Lower lobe of right lung (tissue), 2 donors: ENCODE measurements around the gene DLGAP1. TPM values are rescaled to one million over a fixed set of nuclear protein-coding genes. Genes with fewer than 3 reads are reported as not detected.

Experiments used
- ATAC-seq, 2 donors: fragments of 200-7000 bp; cut with Tn5 transposase; one replicate each; pipeline ENCODE4 v1.9.1; 2020 to 2022; ENCODE audit warnings: mild to moderate bottlenecking in 2 of 2, moderate library complexity in 2 of 2
- DNase-seq: peaks from one replicate; pipeline ENCODE4 v3.0.0-alpha.2; 2020
- H3K27ac ChIP-seq: fragments of 200-600 bp; one replicate; pipeline ENCODE4 v1.8.0; 2022
- H3K27me3 ChIP-seq: fragments of 200-600 bp; one replicate; pipeline ENCODE4 v1.8.0; 2022; ENCODE audit warnings: low read depth
- H3K36me3 ChIP-seq: fragments of 200-600 bp; one replicate; pipeline ENCODE4 v1.8.0; 2022; ENCODE audit warnings: mild to moderate bottlenecking
- H3K4me1 ChIP-seq: fragments of 200-600 bp; one replicate; pipeline ENCODE4 v1.8.0; 2022
- H3K4me3 ChIP-seq: fragments of 200-600 bp; one replicate; pipeline ENCODE4 v1.8.0; 2022; ENCODE audit warnings: mild to moderate bottlenecking
- H3K9me3 ChIP-seq: fragments of 200-600 bp; one replicate; pipeline ENCODE4 v1.8.0; 2022
- intact Hi-C: fragments of 100-400 bp; cut with DNase I; formaldehyde crosslinking; loops from one replicate; pipeline ENCODE4 v1.11.0; 2022
- total RNA-seq: library from RNA; stranded (reverse); fragmentation: NEBNext Ultra II Directional; extraction: Animal tissue kit (Norgen Biotek cat#: 25700); gene quantifications from one replicate; pipeline ENCODE4 v1.2.1, GENCODE V29; 2021
- TF ChIP-seq, protein P1 (sequence below): fragments of 200-600 bp; IDR thresholded peaks from one replicate; pipeline ENCODE4 v1.8.0; 2022; ENCODE audit warnings: antibody characterized with exemption, mild to moderate bottlenecking
- donor health status: DM: no; HTN: yes; CAD: no; lungs with severe emphysema.

The DLGAP1 gene
- total RNA-seq, 1 donor from 2014 or later, result 3.8 TPM

DNA sequence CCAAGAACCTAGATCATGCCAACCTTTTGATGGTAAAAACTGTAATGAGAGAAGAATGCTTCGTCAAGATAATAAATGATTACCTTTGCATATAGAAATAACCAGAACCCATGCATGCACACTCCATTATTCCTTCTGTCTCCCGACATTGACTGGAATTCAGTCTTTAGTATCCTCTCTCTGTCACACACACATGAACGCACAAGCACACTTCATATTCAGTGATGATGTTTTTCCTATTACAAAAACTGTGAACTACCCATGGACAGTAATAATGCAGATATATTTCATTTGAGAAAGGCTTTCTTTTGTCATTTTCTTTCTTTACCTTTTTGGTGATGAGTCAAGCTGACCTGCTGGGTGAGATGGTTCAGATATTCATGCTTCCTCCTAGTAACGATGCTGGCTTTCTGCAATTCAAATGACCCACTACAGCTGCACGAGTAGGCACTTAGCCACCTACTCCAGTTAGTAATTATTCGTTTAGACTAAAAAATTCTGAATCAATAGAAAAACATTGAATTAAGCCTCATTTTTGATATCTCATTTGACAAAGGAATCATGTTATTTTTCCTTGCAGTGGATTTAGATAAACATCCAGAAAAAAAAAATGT is 623.0 kb downstream of the DLGAP1 start:
- DNase-seq (no peak), ATAC-seq (no peak)
- Histone ChIP-seq H3K36me3 (no peaks in the 10 kb centered on the region), H3K4me1 (no peaks in the 10 kb centered on the region), H3K27ac (no peak overlapping the region), H3K9me3 (no peaks in the 10 kb centered on the region), H3K27me3 (no peaks in the 10 kb centered on the region), H3K4me3 (no peak overlapping the region)
- TF ChIP-seq, protein P1, sequence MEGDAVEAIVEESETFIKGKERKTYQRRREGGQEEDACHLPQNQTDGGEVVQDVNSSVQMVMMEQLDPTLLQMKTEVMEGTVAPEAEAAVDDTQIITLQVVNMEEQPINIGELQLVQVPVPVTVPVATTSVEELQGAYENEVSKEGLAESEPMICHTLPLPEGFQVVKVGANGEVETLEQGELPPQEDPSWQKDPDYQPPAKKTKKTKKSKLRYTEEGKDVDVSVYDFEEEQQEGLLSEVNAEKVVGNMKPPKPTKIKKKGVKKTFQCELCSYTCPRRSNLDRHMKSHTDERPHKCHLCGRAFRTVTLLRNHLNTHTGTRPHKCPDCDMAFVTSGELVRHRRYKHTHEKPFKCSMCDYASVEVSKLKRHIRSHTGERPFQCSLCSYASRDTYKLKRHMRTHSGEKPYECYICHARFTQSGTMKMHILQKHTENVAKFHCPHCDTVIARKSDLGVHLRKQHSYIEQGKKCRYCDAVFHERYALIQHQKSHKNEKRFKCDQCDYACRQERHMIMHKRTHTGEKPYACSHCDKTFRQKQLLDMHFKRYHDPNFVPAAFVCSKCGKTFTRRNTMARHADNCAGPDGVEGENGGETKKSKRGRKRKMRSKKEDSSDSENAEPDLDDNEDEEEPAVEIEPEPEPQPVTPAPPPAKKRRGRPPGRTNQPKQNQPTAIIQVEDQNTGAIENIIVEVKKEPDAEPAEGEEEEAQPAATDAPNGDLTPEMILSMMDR, result no peak
- intact Hi-C loops, result no loop called here

DNA sequence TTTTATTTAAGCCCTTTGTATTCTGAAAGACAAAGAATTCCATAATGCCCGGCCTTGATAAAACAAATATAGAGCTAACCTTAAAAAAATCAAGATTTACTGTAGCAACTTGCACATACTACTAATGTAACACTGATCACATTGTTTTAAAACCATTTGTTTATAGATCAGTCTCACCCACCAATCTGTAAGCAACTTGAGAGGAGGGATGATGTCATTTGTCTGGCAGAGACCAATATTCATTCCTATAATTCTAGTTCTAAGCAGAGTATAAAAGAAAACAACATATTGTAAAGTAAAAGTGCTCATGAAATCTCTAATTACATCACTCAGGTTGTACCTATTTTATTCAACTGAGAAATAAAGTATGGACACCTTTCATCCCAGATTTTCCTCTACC is 624.5 kb downstream of the DLGAP1 start:
- intact Hi-C loops, result no loop called here
- TF ChIP-seq, protein P1, result no peak
- H3K27ac ChIP-seq, result no peak overlapping the region
- ATAC-seq (no peak), DNase-seq (no peak)
- no peaks in the 10 kb centered on the region for H3K4me1 ChIP-seq
- H3K27me3 ChIP-seq, result no peaks in the 10 kb centered on the region
- H3K36me3 ChIP-seq, result no peaks in the 10 kb centered on the region
- H3K4me3 ChIP-seq, result no peak overlapping the region
- H3K9me3 ChIP-seq, result no peaks in the 10 kb centered on the region

DNA sequence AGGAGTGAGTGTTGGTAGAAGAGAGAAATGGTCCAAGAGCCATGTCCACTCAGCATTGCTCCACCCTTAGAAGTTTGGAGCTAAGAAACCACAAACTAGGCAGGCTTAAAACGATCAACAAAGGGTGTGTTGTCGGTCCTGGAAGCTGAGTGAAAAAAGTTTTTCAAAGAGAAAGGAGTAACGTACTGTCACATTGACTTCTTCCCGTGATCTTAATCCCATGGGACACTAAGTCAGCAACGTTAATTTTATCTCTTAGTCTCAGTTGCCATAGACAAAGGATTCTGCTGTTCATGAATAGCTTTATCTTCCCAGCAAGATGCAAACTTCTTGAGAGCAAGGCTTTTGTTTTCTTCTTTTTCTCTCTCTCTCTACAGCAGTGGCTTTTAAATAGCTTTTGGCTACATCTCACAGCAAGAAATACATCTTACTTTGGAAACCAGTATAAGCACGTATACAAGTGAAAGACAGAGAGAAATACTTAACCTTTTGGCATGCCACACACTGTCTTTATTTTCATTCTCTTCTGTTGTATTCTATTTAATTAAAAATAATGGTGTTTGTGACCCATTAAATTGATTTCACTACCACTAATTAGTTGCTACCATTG is 627.8 kb downstream of the DLGAP1 start:
- intact Hi-C loops, result loop anchor here (10.0 kb wide), 1 partner anchor 47 kb away; no protein-coding TSS in a partner anchor
- DNase-seq (no peak), ATAC-seq (no peak)

DNA sequence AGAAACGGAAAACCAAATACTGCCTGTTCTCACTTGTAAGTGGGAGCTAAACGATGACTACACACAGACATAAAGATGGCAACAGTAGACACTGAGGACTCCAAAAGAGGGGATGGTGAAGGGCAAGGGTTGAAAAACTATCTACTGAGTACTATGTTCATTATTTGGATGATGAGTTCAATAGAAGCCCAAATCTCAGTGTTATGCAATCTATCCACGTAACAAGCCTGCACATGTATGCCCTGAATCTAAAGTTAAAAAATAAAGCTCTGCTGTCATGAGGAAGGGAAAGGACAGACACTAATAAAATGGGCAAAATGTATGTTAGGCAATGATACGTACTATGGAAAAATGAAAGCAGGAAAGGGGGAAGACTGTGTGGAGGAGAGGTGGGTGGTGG is 629.1 kb downstream of the DLGAP1 start:
- Histone ChIP-seq H3K9me3 (no peaks in the 10 kb centered on the region), H3K27me3 (no peaks in the 10 kb centered on the region), H3K36me3 (no peaks in the 10 kb centered on the region), H3K4me1 (no peaks in the 10 kb centered on the region), H3K27ac (no peak overlapping the region), H3K4me3 (no peak overlapping the region)
- intact Hi-C loops, result loop anchor here (10.0 kb wide), 1 partner anchor 49 kb away; no protein-coding TSS in a partner anchor
- TF ChIP-seq, protein P1, result no peak
- ATAC-seq, result no peak
- DNase-seq, result no peak

More for the DNA sequence above, 627.8 kb downstream of the DLGAP1 start:
- TF ChIP-seq, protein P1, result no peak
- no peaks in the 10 kb centered on the region for H3K4me1 ChIP-seq
- H3K9me3 ChIP-seq, result no peaks in the 10 kb centered on the region
- H3K27me3 ChIP-seq, result no peaks in the 10 kb centered on the region
- H3K36me3 ChIP-seq, result no peaks in the 10 kb centered on the region
- H3K27ac ChIP-seq, result no peak overlapping the region
- H3K4me3 ChIP-seq, result no peak overlapping the region

DNA sequence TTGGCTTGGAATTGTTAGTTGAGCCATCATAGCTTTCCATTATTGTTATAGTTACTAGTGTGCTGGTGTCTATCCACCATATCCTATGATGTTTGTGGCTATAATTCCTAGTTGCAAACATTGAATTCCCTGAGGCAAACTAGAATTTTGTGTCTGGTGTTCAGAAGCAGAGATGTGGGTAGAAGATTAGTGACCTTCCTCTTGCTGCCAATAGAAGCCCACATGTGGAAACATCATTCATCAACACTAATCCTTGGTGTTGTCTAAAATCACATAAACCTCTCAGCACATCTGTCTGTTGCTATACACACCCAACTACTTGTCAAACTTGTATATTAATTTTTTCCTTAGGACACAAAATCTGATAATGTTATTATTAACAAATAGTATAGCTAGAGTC is 631.0 kb downstream of the DLGAP1 start:
- intact Hi-C loops, result loop anchor here (10.0 kb wide), 1 partner anchor 51 kb away; no protein-coding TSS in a partner anchor
- H3K27me3 ChIP-seq, result no peaks in the 10 kb centered on the region
- DNase-seq, result no peak
- no peaks in the 10 kb centered on the region for H3K9me3 ChIP-seq
- TF ChIP-seq, protein P1, result no peak
- no peak overlapping the region for H3K27ac ChIP-seq
- no peaks in the 10 kb centered on the region for H3K36me3 ChIP-seq
- H3K4me3 ChIP-seq, result no peak overlapping the region
- H3K4me1 ChIP-seq, result no peaks in the 10 kb centered on the region
- ATAC-seq, result no peak
